ENCODE results near the gene VAPA.

- TF ChIP-seq EZH2 (IDR thresholded peaks at IDR 0.05; ENCODE audit: borderline replicate concordance, insufficient read depth, low read depth, low read length, poor library complexity, severe bottlenecking) (no peak), CTCF (IDR thresholded peaks at IDR 0.05) (no peak)
Measured at GRCh38 chr18:9973470-9973869, 59.7 kb downstream of the VAPA start.

Data from B cell (primary cell).